GM12865 (cell line): Measurements from ENCODE around the gene WNT5B.

Experiments
- DNase-seq: peaks from one replicate; pipeline ENCODE4 v3.0.0; 2010; ENCODE audit warnings: low read depth
- H3K4me3 ChIP-seq: 2 replicates; pipeline ENCODE4 v1.5.1; 2011; ENCODE audit warnings: mild to moderate bottlenecking, low read depth, low read length, control low read depth
- TF ChIP-seq, protein P1 (sequence below): IDR thresholded peaks from 2 replicates; pipeline ENCODE4 v1.5.1; 2011; ENCODE audit warnings: low read length, control low read depth, low read depth, inconsistent platforms; ENCODE audit not compliant: insufficient read depth; ENCODE audit errors: missing control alignments

WNT5B gene

DNA sequence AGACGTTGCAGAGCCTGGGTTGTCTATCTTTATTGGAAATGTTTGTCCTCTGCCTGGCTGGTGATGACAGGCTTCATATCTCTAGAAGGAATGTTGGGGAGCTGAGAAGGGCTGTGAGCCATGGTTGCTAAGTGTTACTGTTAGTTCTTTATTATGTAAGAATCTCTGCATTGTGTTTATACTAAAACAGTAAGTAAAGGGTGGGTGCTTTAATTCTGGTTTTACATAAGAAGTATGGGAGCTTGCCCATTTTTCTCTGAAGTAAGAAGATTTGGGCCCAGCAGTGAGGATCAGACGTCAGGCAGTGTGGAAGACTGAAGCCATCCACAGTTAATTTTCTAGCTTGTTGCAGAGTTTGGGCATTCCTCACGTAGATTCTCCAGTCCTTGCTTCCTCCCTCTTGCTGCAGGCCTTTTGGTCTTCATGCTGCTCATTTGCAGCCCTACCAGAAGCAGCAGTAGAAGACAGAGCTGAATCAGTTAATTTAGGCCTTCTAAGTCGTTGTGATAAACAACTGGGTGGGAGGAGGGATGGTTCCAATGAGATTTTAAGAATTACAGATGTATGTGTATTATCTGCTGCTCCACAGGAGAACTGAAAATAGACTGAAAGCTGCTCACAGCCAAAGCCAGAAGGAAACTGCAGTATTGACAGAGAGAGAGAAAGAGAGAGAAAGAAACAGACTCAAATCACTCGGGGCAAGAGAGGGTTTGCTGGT is 21.4 kb downstream of the WNT5B start:
- no peak for DNase-seq
- H3K4me3 ChIP-seq = no peak overlapping the region
- TF ChIP-seq, protein P1, sequence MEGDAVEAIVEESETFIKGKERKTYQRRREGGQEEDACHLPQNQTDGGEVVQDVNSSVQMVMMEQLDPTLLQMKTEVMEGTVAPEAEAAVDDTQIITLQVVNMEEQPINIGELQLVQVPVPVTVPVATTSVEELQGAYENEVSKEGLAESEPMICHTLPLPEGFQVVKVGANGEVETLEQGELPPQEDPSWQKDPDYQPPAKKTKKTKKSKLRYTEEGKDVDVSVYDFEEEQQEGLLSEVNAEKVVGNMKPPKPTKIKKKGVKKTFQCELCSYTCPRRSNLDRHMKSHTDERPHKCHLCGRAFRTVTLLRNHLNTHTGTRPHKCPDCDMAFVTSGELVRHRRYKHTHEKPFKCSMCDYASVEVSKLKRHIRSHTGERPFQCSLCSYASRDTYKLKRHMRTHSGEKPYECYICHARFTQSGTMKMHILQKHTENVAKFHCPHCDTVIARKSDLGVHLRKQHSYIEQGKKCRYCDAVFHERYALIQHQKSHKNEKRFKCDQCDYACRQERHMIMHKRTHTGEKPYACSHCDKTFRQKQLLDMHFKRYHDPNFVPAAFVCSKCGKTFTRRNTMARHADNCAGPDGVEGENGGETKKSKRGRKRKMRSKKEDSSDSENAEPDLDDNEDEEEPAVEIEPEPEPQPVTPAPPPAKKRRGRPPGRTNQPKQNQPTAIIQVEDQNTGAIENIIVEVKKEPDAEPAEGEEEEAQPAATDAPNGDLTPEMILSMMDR = no peak

DNA sequence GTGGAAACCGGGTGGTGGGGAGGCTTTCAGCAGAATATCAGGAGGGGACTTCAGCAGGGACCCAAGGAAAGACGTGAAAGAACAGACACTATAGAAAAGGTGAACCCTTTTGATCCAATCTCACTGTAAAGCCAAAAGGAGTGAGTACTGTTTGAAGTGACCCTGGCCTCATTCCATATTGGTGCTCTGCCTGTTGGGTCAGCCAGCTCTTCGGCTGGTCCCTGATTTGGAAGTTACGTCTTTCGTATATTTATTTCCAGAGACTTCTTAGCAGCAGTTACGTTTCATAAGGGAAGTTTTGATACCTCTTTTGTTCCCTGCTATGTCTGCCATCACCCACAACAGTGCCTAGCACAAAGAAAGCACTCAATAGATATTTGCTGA is 21.9 kb downstream of the WNT5B start:
- no peak overlapping the region for H3K4me3 ChIP-seq
- no peak for DNase-seq
- TF ChIP-seq, protein P1 = no peak

DNA sequence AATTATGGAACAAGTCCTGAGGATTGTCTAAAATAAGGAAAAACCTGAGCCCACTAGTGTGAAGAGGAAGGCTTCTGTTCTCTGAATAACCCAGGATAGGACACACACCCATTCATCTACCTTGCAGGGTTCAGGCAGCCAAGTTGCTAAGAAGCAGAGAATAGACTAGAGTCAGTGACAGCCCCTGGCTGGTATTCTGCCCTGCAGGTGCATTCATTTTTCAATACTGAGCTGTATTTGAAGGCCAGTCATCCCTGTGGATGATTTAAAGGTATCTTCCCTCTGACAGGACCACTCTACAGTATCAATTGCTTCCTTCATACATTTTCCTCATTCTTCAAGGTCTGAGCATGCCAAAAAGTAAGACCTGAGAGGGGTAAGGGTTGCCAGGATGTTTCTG is 22.9 kb downstream of the WNT5B start:
- TF ChIP-seq, protein P1 = no peak
- no peak overlapping the region for H3K4me3 ChIP-seq

DNA sequence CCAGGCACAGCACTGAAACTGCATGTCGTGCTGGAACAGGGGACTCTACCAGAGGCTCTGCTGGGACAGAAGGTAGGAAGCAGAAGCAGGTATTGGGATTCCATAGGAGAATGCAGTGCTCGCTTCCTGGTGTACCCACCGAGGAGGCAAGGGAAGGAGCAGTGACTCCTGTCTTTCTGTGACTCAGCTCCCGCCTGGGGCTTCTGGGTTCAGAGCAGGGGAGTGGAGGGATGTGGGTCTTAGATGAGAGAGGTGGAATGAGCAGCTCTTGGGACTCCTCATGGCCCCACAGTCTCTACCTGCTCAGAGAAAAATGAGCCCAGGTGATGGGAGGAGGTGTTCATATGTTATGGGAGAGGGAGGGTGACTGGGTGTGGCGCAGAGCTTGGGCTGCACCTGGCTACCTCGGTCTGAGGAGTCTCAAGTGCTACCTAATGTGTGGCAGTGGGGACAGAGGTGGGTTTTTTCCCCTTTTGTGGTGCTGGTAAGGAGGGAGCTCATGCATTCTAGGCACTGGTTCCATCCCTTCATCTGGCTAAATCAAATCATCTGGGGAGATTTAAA is 26.3 kb downstream of the WNT5B start:
- DNase-seq = no peak
- no peak overlapping the region for H3K4me3 ChIP-seq
- TF ChIP-seq, protein P1 = no peak

More for the DNA sequence above, 22.9 kb downstream of the WNT5B start:
- no peak for DNase-seq

DNA sequence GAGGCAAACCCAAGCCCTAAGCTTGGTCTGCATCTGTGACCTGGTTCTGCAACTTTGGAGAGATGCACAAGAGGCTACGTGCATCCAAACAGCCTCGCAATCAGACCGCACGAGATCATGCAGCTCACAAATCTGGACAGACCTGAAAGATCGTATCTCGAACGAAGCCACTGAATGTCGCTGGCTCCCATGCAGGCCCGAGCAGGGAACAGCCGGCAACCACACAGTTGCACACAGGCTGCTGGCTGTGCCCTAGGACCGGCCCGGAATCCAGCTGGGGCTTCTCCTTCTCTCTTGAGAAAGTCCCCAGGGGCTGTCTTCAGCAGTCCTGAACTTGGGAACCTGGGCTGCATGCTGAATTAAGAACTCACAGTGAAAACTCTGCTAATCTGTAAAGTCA is 27.9 kb downstream of the WNT5B start:
- no peak for DNase-seq
- H3K4me3 ChIP-seq = no peak overlapping the region
- TF ChIP-seq, protein P1 = no peak

DNA sequence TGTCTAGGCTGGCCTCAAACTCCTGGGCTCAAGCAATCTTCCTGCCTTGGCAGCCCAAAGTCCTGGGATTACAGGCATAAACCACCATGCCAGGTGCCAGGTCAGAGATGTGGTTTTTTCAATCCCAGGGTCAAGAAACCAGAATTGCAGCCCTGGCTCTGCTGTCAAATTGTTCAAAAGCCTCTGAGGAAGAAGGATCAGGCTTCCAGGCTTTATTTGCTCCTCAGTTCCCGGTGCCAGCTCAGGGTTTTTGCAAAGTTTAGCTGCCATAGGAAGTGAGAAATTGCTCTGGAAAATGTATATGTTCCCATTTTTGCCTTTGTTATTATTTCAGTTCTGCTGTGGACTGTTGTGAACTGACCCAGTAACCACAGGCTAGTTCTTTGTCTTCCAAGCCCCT is 28.7 kb downstream of the WNT5B start:
- no peak for DNase-seq
- TF ChIP-seq, protein P1 = no peak
- H3K4me3 ChIP-seq = no peak overlapping the region
